H9 (cell line): ENCODE data around the gene KAZN. TPM values are rescaled to one million over a fixed set of nuclear protein-coding genes. Genes with fewer than 3 reads are reported as not detected.

Source experiments
- DNase-seq: peaks from one replicate; pipeline ENCODE4 v3.0.0-alpha.2; 2017
- H2AFZ ChIP-seq: one replicate; pipeline ENCODE4 v1.6.1; 2013; ENCODE audit warnings: mild to moderate bottlenecking, low read length, control low read depth, moderate library complexity
- H2AK5ac ChIP-seq: 2 replicates; pipeline ENCODE4 v1.6.1; 2013; ENCODE audit warnings: low read length, control low read depth, mixed read lengths; ENCODE audit not compliant: insufficient read length
- H2BK120ac ChIP-seq: one replicate; pipeline ENCODE4 v1.6.1; 2013; ENCODE audit warnings: low read depth, mild to moderate bottlenecking, low read length, control low read depth, inconsistent platforms; ENCODE audit not compliant: poor library complexity, severe bottlenecking
- H2BK12ac ChIP-seq: 2 replicates; pipeline ENCODE4 v1.6.1; 2013; ENCODE audit warnings: low read length, control low read depth, mixed read lengths, low read depth; ENCODE audit not compliant: insufficient read length
- H2BK15ac ChIP-seq: 2 replicates; pipeline ENCODE4 v1.6.1; 2013; ENCODE audit warnings: low read depth, low read length, control low read depth
- H2BK20ac ChIP-seq: one replicate; pipeline ENCODE4 v1.6.1; 2013; ENCODE audit warnings: low read depth, mild to moderate bottlenecking, low read length, control low read depth, inconsistent platforms; ENCODE audit not compliant: poor library complexity, severe bottlenecking
- H2BK5ac ChIP-seq: 2 replicates; pipeline ENCODE4 v1.6.1; 2013; ENCODE audit warnings: low read length, control low read depth, mixed read lengths; ENCODE audit not compliant: insufficient read length
- H3K14ac ChIP-seq: 2 replicates; pipeline ENCODE4 v1.6.1; 2013; ENCODE audit warnings: low read length, control low read depth; ENCODE audit not compliant: insufficient read depth
- H3K18ac ChIP-seq: 2 replicates; pipeline ENCODE4 v1.6.1; 2013; ENCODE audit warnings: low read depth, mild to moderate bottlenecking, mixed read lengths, low read length, control low read depth; ENCODE audit not compliant: insufficient read length
- H3K23ac ChIP-seq: 2 replicates; pipeline ENCODE4 v1.6.1; 2013; ENCODE audit warnings: low read length, control low read depth, mixed read lengths, low read depth; ENCODE audit not compliant: insufficient read length
- H3K23me2 ChIP-seq: 2 replicates; pipeline ENCODE4 v1.6.1; 2013; ENCODE audit warnings: low read depth, mild to moderate bottlenecking, mixed read lengths, low read length, control low read depth; ENCODE audit not compliant: insufficient read length, poor library complexity, severe bottlenecking
- H3K27ac ChIP-seq: 2 replicates; pipeline ENCODE4 v1.5.1; 2013; ENCODE audit warnings: low read length, control low read depth, mixed read lengths, low read depth; ENCODE audit not compliant: insufficient read length
- H3K27me3 ChIP-seq: 2 replicates; pipeline ENCODE4 v1.6.1; 2013; ENCODE audit warnings: low read length, control low read depth, inconsistent platforms; ENCODE audit not compliant: insufficient read depth
- H3K4ac ChIP-seq: 2 replicates; pipeline ENCODE4 v1.6.1; 2013; ENCODE audit warnings: low read depth, mild to moderate bottlenecking, control low read depth, inconsistent platforms, low read length, moderate library complexity
- H3K4me1 ChIP-seq: 2 replicates; pipeline ENCODE4 v1.6.1; 2013; ENCODE audit warnings: low read length, control low read depth, inconsistent platforms; ENCODE audit not compliant: insufficient read depth
- H3K4me2 ChIP-seq: 2 replicates; pipeline ENCODE4 v1.6.1; 2013; ENCODE audit warnings: low read length, control low read depth, mixed read lengths; ENCODE audit not compliant: insufficient read length, insufficient read depth
- H3K56ac ChIP-seq: 2 replicates; pipeline ENCODE4 v1.6.1; 2013; ENCODE audit warnings: low read depth, mild to moderate bottlenecking, mixed read lengths, low read length, control low read depth; ENCODE audit not compliant: insufficient read length
- H3K79me1 ChIP-seq: 2 replicates; pipeline ENCODE4 v1.6.1; 2013; ENCODE audit warnings: low read depth, mild to moderate bottlenecking, moderate library complexity, low read length, control low read depth, inconsistent platforms; ENCODE audit not compliant: insufficient read depth, poor library complexity, severe bottlenecking
- H3K79me2 ChIP-seq: 2 replicates; pipeline ENCODE4 v1.6.1; 2013; ENCODE audit warnings: low read length, control low read depth, inconsistent platforms; ENCODE audit not compliant: insufficient read depth
- H3K9ac ChIP-seq: 2 replicates; pipeline ENCODE4 v1.6.1; 2013; ENCODE audit warnings: low read length, control low read depth, mixed read lengths; ENCODE audit not compliant: insufficient read length; ENCODE audit errors: extremely low read depth
- H3K9me3 ChIP-seq: one replicate; pipeline ENCODE4 v1.6.1; 2013; ENCODE audit warnings: low read depth, low read length, inconsistent platforms; ENCODE audit not compliant: control insufficient read depth
- H3T11ph ChIP-seq: one replicate; pipeline ENCODE4 v1.6.1; 2013; ENCODE audit warnings: mild to moderate bottlenecking, low read length, control low read depth, inconsistent platforms
- H4K20me1 ChIP-seq: one replicate; pipeline ENCODE4 v1.6.1; 2013; ENCODE audit not compliant: control insufficient read depth, insufficient read length, insufficient read depth
- H4K5ac ChIP-seq: 2 replicates; pipeline ENCODE4 v1.6.1; 2013; ENCODE audit warnings: low read depth, mild to moderate bottlenecking, mixed read lengths, low read length, control low read depth; ENCODE audit not compliant: insufficient read length
- H4K8ac ChIP-seq: replicated peaks from 2 replicates; pipeline ENCODE4 v1.6.1; 2013; ENCODE audit warnings: low read length, control low read depth, mixed read lengths, low read depth; ENCODE audit not compliant: insufficient read length
- H4K91ac ChIP-seq: 2 replicates; pipeline ENCODE4 v1.6.1; 2013; ENCODE audit warnings: low read depth, mild to moderate bottlenecking, moderate library complexity, mixed read lengths, low read length, control low read depth; ENCODE audit not compliant: insufficient read length
- H3K27ac Mint-ChIP-seq, 3 experiments: 2 replicates in 2 of 3; 3 replicates in 1 of 3; pipeline ENCODE4 v1.8.0; 2020 to 2021; ENCODE audit warnings: mixed read lengths in 3 of 3, mild to moderate bottlenecking in 1 of 3, moderate library complexity in 1 of 3
- H3K27me3 Mint-ChIP-seq: 2 replicates; pipeline ENCODE4 v1.8.0; 2021; ENCODE audit warnings: low read depth, mild to moderate bottlenecking, moderate library complexity, mixed read lengths
- H3K36me3 Mint-ChIP-seq, 3 experiments: 2 replicates in 2 of 3; 3 replicates in 1 of 3; pipeline ENCODE4 v1.8.0; 2020 to 2021; ENCODE audit warnings: low read depth in 3 of 3, mixed read lengths in 3 of 3; ENCODE audit not compliant: insufficient read depth in 1 of 3
- H3K4me1 Mint-ChIP-seq, 2 experiments: 2 replicates each; pipeline ENCODE4 v1.8.0; 2020; ENCODE audit warnings: mixed read lengths in 2 of 2
- H3K4me3 Mint-ChIP-seq, 2 experiments: 2 replicates in 1 of 2; 3 replicates in 1 of 2; pipeline ENCODE4 v1.8.0; 2020 to 2021; ENCODE audit warnings: mild to moderate bottlenecking in 2 of 2, mixed read lengths in 2 of 2, moderate library complexity in 1 of 2
- H3K9me3 Mint-ChIP-seq, 2 experiments: 2 replicates in 1 of 2; 3 replicates in 1 of 2; pipeline ENCODE4 v1.8.0; 2020; ENCODE audit warnings: mild to moderate bottlenecking in 2 of 2, mixed read lengths in 2 of 2, moderate library complexity in 1 of 2
- CTCF ChIP-seq: fragments of 200-600 bp; sonication (generic); conservative IDR thresholded peaks from 3 replicates; pipeline ENCODE4 v1.8.0; 2021; ENCODE audit warnings: antibody characterized with exemption, mild to moderate bottlenecking
- WGBS: extraction: QIAGEN DNeasy Blood & Tissue Kit; methylation state at CpG from one replicate; pipeline ENCODE4 v1.1.7; 2013; ENCODE audit warnings: missing lambda C conversion rate, low lambda C conversion rate, mixed read lengths; ENCODE audit not compliant: insufficient read length; ENCODE audit errors: extremely low coverage; 5-methylcytosine and 5-hydroxymethylcytosine counted together
- total RNA-seq: library from RNA; stranded (reverse); gene quantifications from 2 replicates; pipeline ENCODE4 v1.2.1, GENCODE V29; 2021

Gene KAZN
- total RNA-seq, 1 experiment from 2014 or later: 7.6 TPM

GRCh38 chr1:14738647-14739046 lies 140.2 kb downstream of the KAZN start:
- no peak overlapping the region for H3K27ac ChIP-seq
- H3K9me3 ChIP-seq: no peaks in the 10 kb centered on the region
- H3K9ac ChIP-seq: no peak overlapping the region
- H3K4ac ChIP-seq: no peak overlapping the region
- H2AK5ac ChIP-seq: no peak overlapping the region
- no peaks in the 10 kb centered on the region for H3K79me1 ChIP-seq
- no peaks in the 10 kb centered on the region for H3K36me3 Mint-ChIP-seq
- no CpG with 5 or more reads among the region's 8 CpGs for WGBS
- H4K5ac ChIP-seq: no peak overlapping the region
- no peak overlapping the region for H2BK15ac ChIP-seq
- no peak for TF ChIP-seq CTCF
- peaks cover 59 to 61% of the 10 kb centered on the region in 2 experiments for H3K4me1 Mint-ChIP-seq
- no peak overlapping the region for H2BK20ac ChIP-seq
- no peak overlapping the region for H3K56ac ChIP-seq
- no peak overlapping the region for H2BK12ac ChIP-seq
- H3K79me2 ChIP-seq: no peaks in the 10 kb centered on the region
- H3K4me2 ChIP-seq: no peak overlapping the region
- H2BK120ac ChIP-seq: no peak overlapping the region
- H3T11ph ChIP-seq: no peak overlapping the region
- H3K9me3 Mint-ChIP-seq: no peaks in the 10 kb centered on the region; a peak in 1 of 5 replicates
- no peaks in the 10 kb centered on the region for H3K23me2 ChIP-seq
- no peak overlapping the region for H3K27ac Mint-ChIP-seq
- H3K4me1 ChIP-seq: peaks cover 28% of the 10 kb centered on the region; the same call in 1 of the 2 replicates
- H3K4me3 Mint-ChIP-seq: no peak overlapping the region
- no peaks in the 10 kb centered on the region for H4K20me1 ChIP-seq
- peaks cover 65% of the 10 kb centered on the region for H3K27me3 Mint-ChIP-seq
- H3K14ac ChIP-seq: no peak overlapping the region
- no peak overlapping the region for H3K23ac ChIP-seq
- H3K27me3 ChIP-seq: peaks cover 6% of the 10 kb centered on the region; the same call in 1 of the 2 replicates
- no peak for DNase-seq
- H2BK5ac ChIP-seq: no peak overlapping the region
- H2AFZ ChIP-seq: no peak overlapping the region
- no peak overlapping the region for H4K8ac ChIP-seq
- no peak overlapping the region for H3K18ac ChIP-seq
- H4K91ac ChIP-seq: no peak overlapping the region
